Mesendoderm (in vitro differentiated cells): Measurements from ENCODE around the gene TRAPPC3L.
A peak's percentile ranks its signal among the peaks of the same experiment; 100 is the strongest.

ENCODE experiments used
- DNase-seq: peaks from one replicate; pipeline ENCODE4 v3.0.0; 2013
- H2AK5ac ChIP-seq: 2 replicates; pipeline ENCODE4 v1.6.1; 2013; ENCODE audit warnings: low read length, inconsistent platforms
- H2BK120ac ChIP-seq: 2 replicates; pipeline ENCODE4 v1.6.1; 2013; ENCODE audit warnings: low read depth, mild to moderate bottlenecking, low read length, moderate library complexity, mixed read lengths
- H2BK15ac ChIP-seq: replicated peaks from 2 replicates; pipeline ENCODE4 v1.6.1; 2013; ENCODE audit warnings: low read depth, mild to moderate bottlenecking, moderate library complexity
- H2BK5ac ChIP-seq: 2 replicates; pipeline ENCODE4 v1.6.1; 2013; ENCODE audit warnings: low read length, inconsistent platforms
- H3K18ac ChIP-seq: 2 replicates; pipeline ENCODE4 v1.6.1; 2013; ENCODE audit warnings: mild to moderate bottlenecking, low read length, mixed read lengths
- H3K23ac ChIP-seq: one replicate; pipeline ENCODE4 v1.6.1; 2013; ENCODE audit warnings: low read length
- H3K27ac ChIP-seq: 2 replicates; pipeline ENCODE4 v1.5.1; 2013; ENCODE audit warnings: low read depth, mild to moderate bottlenecking, inconsistent platforms, low read length, moderate library complexity
- H3K27me3 ChIP-seq: 2 replicates; pipeline ENCODE4 v1.6.1; 2013; ENCODE audit warnings: low read length, control low read depth, mild to moderate bottlenecking, inconsistent platforms; ENCODE audit not compliant: insufficient read depth, poor library complexity
- H3K36me3 ChIP-seq: 2 replicates; pipeline ENCODE4 v1.6.1; 2013; ENCODE audit warnings: low read length, inconsistent platforms; ENCODE audit not compliant: control insufficient read depth, insufficient read depth
- H3K4ac ChIP-seq: one replicate; pipeline ENCODE4 v1.6.1; 2013; ENCODE audit warnings: low read depth, mild to moderate bottlenecking, low read length, moderate library complexity
- H3K4me1 ChIP-seq: 2 replicates; pipeline ENCODE4 v1.6.1; 2013; ENCODE audit warnings: low read depth, low read length, inconsistent platforms; ENCODE audit not compliant: control insufficient read depth
- H3K4me2 ChIP-seq: 2 replicates; pipeline ENCODE4 v1.6.1; 2013; ENCODE audit warnings: low read length
- H3K4me3 ChIP-seq: 2 replicates; pipeline ENCODE4 v1.5.1; 2013; ENCODE audit warnings: mild to moderate bottlenecking, low read length
- H3K56ac ChIP-seq: one replicate; pipeline ENCODE4 v1.6.1; 2013; ENCODE audit warnings: low read length
- H3K79me1 ChIP-seq: 2 replicates; pipeline ENCODE4 v1.6.1; 2013; ENCODE audit warnings: low read length, inconsistent platforms
- H3K79me2 ChIP-seq: 2 replicates; pipeline ENCODE4 v1.6.1; 2013; ENCODE audit warnings: mild to moderate bottlenecking, low read length; ENCODE audit not compliant: control insufficient read depth, insufficient read depth
- H3K9ac ChIP-seq: 2 replicates; pipeline ENCODE4 v1.6.1; 2013; ENCODE audit warnings: low read length, inconsistent platforms
- H4K5ac ChIP-seq: one replicate; pipeline ENCODE4 v1.6.1; 2013; ENCODE audit warnings: low read length
- H4K8ac ChIP-seq: one replicate; pipeline ENCODE4 v1.6.1; 2013; ENCODE audit warnings: low read depth, mild to moderate bottlenecking, control low read depth, low read length, moderate library complexity
- WGBS: extraction: QIAGEN DNeasy Blood & Tissue Kit; methylation state at CpG from one replicate; pipeline ENCODE4 v1.1.7; 2013; ENCODE audit warnings: low lambda C conversion rate, missing lambda C conversion rate; ENCODE audit not compliant: insufficient coverage; ENCODE audit errors: extremely low coverage; 5-methylcytosine and 5-hydroxymethylcytosine counted together

The TRAPPC3L gene

DNA sequence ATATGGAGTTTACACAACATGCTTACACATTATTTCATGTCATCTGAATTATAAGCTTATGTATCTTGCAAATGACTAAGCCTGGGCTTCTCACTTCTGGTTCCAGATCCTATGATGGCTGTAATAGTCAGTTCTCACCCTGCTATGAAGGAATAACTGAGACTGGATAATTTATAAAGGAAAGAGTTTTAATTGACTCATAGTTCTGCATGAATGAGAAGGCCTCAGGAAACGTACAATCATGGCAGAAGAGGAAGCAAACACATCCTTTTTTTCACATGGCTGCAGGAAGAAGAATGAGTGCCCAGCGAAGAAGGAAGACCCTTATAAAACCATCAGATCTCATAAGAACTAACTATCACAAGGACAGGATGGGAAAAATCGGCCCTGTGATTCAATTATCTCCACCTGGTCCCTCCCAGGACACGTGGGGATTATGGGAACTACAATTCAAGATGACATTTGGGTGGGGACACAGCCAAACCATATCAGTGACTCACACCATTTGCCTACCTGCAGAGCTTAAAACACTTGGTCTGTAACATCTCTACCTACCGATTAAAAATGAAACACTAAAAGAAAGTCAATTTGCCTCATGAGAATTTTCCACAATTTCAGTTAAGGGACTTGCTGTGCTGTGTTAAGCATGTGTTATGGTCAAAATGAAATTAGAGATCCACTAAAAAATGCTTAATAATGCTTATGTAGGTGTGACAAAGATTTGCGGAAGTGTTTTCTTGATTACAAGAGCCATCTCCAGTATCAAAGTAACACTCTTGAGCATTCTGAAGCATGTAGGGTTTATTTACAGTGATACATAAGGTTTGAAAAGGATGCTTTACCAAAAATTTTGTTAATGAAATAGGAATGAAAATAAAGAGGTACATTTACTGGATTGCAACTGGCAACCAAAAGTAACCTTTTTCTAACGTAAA, 23.6 kb upstream of the TRAPPC3L start:
- H3K79me2 ChIP-seq: peaks cover 23% of the 10 kb centered on the region
- no peak overlapping the region for H3K23ac ChIP-seq
- H3K4me2 ChIP-seq: no peak overlapping the region
- peaks cover 3% of the 10 kb centered on the region for H3K4me1 ChIP-seq
- H3K36me3 ChIP-seq: no peaks in the 10 kb centered on the region
- no peak overlapping the region for H3K56ac ChIP-seq
- no peak overlapping the region for H3K27ac ChIP-seq
- peaks cover 6% of the 10 kb centered on the region for H3K79me1 ChIP-seq
- no peaks in the 10 kb centered on the region for H3K27me3 ChIP-seq
- H3K4ac ChIP-seq: no peak overlapping the region
- no peak overlapping the region for H3K4me3 ChIP-seq
- H2BK15ac ChIP-seq: no peak overlapping the region
- WGBS: no CpG with 5 or more reads among the region's 7 CpGs
- no peak overlapping the region for H2BK5ac ChIP-seq
- peak; percentile 22 for DNase-seq
- H3K9ac ChIP-seq: no peak overlapping the region
- no peak overlapping the region for H2BK120ac ChIP-seq
- no peak overlapping the region for H4K5ac ChIP-seq
- no peak overlapping the region for H2AK5ac ChIP-seq
- H3K18ac ChIP-seq: no peak overlapping the region
- H4K8ac ChIP-seq: no peak overlapping the region

DNA sequence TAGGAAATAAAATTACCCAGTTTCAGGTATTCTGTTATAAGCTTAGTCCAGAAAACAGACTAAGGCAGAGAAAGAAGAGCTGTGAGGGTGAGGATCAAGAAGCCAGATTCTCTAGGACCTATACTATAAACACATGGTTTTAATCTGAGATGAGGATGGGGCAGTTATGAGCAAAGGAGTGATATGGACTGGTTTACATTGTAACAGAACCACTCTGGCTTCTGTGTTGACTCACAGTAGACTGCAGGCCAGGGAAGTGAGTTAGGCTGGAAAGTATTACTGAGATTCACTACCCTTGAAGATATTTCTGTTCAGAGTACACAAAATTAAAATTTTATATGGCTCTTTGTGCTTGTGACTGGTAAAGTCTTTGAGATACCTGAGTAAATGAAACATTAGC, 22.6 kb upstream of the TRAPPC3L start:
- Histone ChIP-seq H4K5ac (no peak overlapping the region), H2BK15ac (no peak overlapping the region), H4K8ac (no peak overlapping the region), H3K79me1 (peaks cover 6% of the 10 kb centered on the region), H3K4me2 (no peak overlapping the region), H3K4me1 (peaks cover 3% of the 10 kb centered on the region), H3K4me3 (no peak overlapping the region), H3K23ac (no peak overlapping the region), H2AK5ac (no peak overlapping the region), H3K27ac (no peak overlapping the region), H2BK5ac (no peak overlapping the region), H3K9ac (no peak overlapping the region), H2BK120ac (no peak overlapping the region), H3K27me3 (no peaks in the 10 kb centered on the region), H3K18ac (no peak overlapping the region), H3K4ac (no peak overlapping the region), H3K36me3 (no peaks in the 10 kb centered on the region), H3K56ac (no peak overlapping the region), H3K79me2 (peaks cover 17% of the 10 kb centered on the region)
- no peak for DNase-seq

GRCh38 chr6:116564921-116565872, 19.7 kb upstream of the TRAPPC3L start:
- H2BK15ac ChIP-seq: no peak overlapping the region
- H3K79me1 ChIP-seq: no peaks in the 10 kb centered on the region
- H3K4me3 ChIP-seq: no peak overlapping the region
- no peaks in the 10 kb centered on the region for H3K36me3 ChIP-seq
- no peak overlapping the region for H2BK120ac ChIP-seq
- DNase-seq: no peak
- H3K18ac ChIP-seq: no peak overlapping the region
- no peak overlapping the region for H3K9ac ChIP-seq
- H3K27me3 ChIP-seq: no peaks in the 10 kb centered on the region
- no peak overlapping the region for H2BK5ac ChIP-seq
- no CpG with 5 or more reads among the region's 42 CpGs for WGBS
- H3K4ac ChIP-seq: no peak overlapping the region
- H3K27ac ChIP-seq: no peak overlapping the region
- no peak overlapping the region for H4K8ac ChIP-seq
- H3K4me2 ChIP-seq: no peak overlapping the region
- no peak overlapping the region for H3K56ac ChIP-seq
- H3K4me1 ChIP-seq: no peaks in the 10 kb centered on the region
- no peaks in the 10 kb centered on the region for H3K79me2 ChIP-seq
- H2AK5ac ChIP-seq: no peak overlapping the region
- no peak overlapping the region for H3K23ac ChIP-seq
- no peak overlapping the region for H4K5ac ChIP-seq

DNA sequence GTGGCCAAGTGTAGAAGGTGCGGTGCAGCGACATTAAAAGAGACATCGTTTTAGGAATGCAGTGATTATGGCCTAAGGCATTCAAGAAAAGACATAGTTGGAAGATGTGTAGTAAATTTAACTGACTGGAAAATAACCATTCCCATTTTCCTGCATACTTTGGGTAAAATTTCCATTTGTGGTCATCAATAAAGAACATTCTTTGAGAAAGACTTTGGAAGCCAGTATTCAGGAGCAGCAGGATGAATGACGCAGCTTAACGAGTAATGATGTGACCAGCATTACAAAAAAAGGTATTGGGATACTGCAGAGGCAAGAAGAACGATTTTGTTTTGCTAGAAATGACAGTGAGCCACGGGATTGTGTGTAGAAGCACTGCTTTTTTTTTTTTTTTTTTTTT, 18.8 kb upstream of the TRAPPC3L start:
- no CpG with 5 or more reads among the region's 7 CpGs for WGBS

GRCh38 chr6:116563830-116564229, 18.3 kb upstream of the TRAPPC3L start:
- H3K18ac ChIP-seq: no peak overlapping the region
- WGBS: no CpG with 5 or more reads among the region's 9 CpGs

More for the DNA sequence above, 18.8 kb upstream of the TRAPPC3L start:
- Histone ChIP-seq H4K5ac (no peak overlapping the region), H3K4me3 (no peak overlapping the region), H3K9ac (no peak overlapping the region), H3K79me1 (no peaks in the 10 kb centered on the region), H2BK5ac (no peak overlapping the region), H3K56ac (no peak overlapping the region), H2AK5ac (no peak overlapping the region), H2BK120ac (no peak overlapping the region), H3K27me3 (no peaks in the 10 kb centered on the region), H3K36me3 (no peaks in the 10 kb centered on the region), H3K27ac (no peak overlapping the region), H3K4me2 (no peak overlapping the region), H3K79me2 (no peaks in the 10 kb centered on the region), H3K18ac (no peak overlapping the region), H3K4me1 (no peaks in the 10 kb centered on the region), H3K4ac (no peak overlapping the region), H3K23ac (no peak overlapping the region), H2BK15ac (no peak overlapping the region), H4K8ac (no peak overlapping the region)
- no peak for DNase-seq

More at GRCh38 chr6:116563830-116564229, 18.3 kb upstream of the TRAPPC3L start:
- H3K27me3 ChIP-seq: no peaks in the 10 kb centered on the region
- H3K4ac ChIP-seq: no peak overlapping the region
- H3K27ac ChIP-seq: no peak overlapping the region
- no peak overlapping the region for H3K4me2 ChIP-seq
- no peak for DNase-seq
- H2BK120ac ChIP-seq: no peak overlapping the region
- no peaks in the 10 kb centered on the region for H3K4me1 ChIP-seq
- no peak overlapping the region for H2BK5ac ChIP-seq
- no peak overlapping the region for H3K4me3 ChIP-seq
- no peak overlapping the region for H2AK5ac ChIP-seq
- H4K8ac ChIP-seq: no peak overlapping the region
- H3K23ac ChIP-seq: no peak overlapping the region
- no peak overlapping the region for H4K5ac ChIP-seq
- H3K36me3 ChIP-seq: no peaks in the 10 kb centered on the region
- H2BK15ac ChIP-seq: no peak overlapping the region
- no peaks in the 10 kb centered on the region for H3K79me2 ChIP-seq
- H3K56ac ChIP-seq: no peak overlapping the region
- no peaks in the 10 kb centered on the region for H3K79me1 ChIP-seq
- no peak overlapping the region for H3K9ac ChIP-seq
